HL-60 (cell line): ENCODE measurements around the gene TENT4B.

Experiments
- CTCF ChIP-seq: IDR thresholded peaks from one replicate; pipeline ENCODE4 v1.5.1; 2011; ENCODE audit warnings: low read length, control low read depth, inconsistent platforms; ENCODE audit not compliant: insufficient read depth
- GABPA ChIP-seq: IDR thresholded peaks from 2 replicates; pipeline ENCODE4 v1.6.1; 2012; ENCODE audit warnings: low read depth
- POLR2AphosphoS5 ChIP-seq: IDR thresholded peaks from 2 replicates; pipeline ENCODE4 v1.6.1; 2012; ENCODE audit warnings: low read depth
- REST ChIP-seq: IDR thresholded peaks from 2 replicates; pipeline ENCODE4 v1.6.1; 2012; ENCODE audit warnings: low read depth; ENCODE audit not compliant: insufficient replicate concordance
- SPI1 ChIP-seq: IDR thresholded peaks from 2 replicates; pipeline ENCODE4 v1.6.1; 2012; ENCODE audit warnings: low read depth, mild to moderate bottlenecking, borderline replicate concordance

- no peak for TF ChIP-seq CTCF
- no peak for TF ChIP-seq REST
- TF ChIP-seq GABPA: no peak
- no peak for TF ChIP-seq POLR2AphosphoS5
- no peak for TF ChIP-seq SPI1
Observed at GRCh38 chr16:50257876-50258275, 104.8 kb downstream of the TENT4B start.
